K562 (cell line): ENCODE results near the gene TMEM63A. TPM values are rescaled to one million over a fixed set of nuclear protein-coding genes. Genes with fewer than 3 reads are reported as not detected.

Source experiments
- ATAC-seq: fragments of 200-7000 bp; cut with Tn5 transposase; 3 replicates; pipeline ENCODE4 v1.9.1; 2020; ENCODE audit warnings: moderate library complexity
- BruUV-seq: library from RNA; stranded (reverse); fragments of 400-500 nt; replicated peaks from 2 replicates; lab custom pipeline; 2021; lab: Mats Ljungman, UMichigan
- CTCF ChIA-PET: fragments of 300-600 bp; formaldehyde crosslinking; extraction: SDS; loops from one replicate; lab custom pipeline; 2021; ENCODE audit warnings: low intra/inter-chr PET ratio; lab: Yijun Ruan, JAX
- POLR2A ChIA-PET: fragments of 300-600, 350-650 bp; sonication (Branson Sonifier 250); formaldehyde crosslinking; extraction: SDS; loops from one replicate; lab custom pipeline; 2021; ENCODE audit warnings: antibody characterized with exemption, inconsistent platforms; lab: Yijun Ruan, JAX
- DNase-seq, 4 experiments: peaks; one replicate each; pipeline versions ENCODE4 v3.0.0 to v3.0.0-alpha.2; 2011 to 2018; ENCODE audit warnings: low spot score in 3 of 4, mixed read lengths in 3 of 4; ENCODE audit errors: extremely low read depth in 1 of 4
- FAIRE-seq: peaks from 2 replicates; lab custom pipeline; 2011; peaks lifted over from hg19 to GRCh38; lab: Jason Lieb, UNC
- H2AFZ ChIP-seq: 2 replicates; pipeline ENCODE4 v1.6.0; 2011; ENCODE audit warnings: low read depth, low read length, control low read depth, inconsistent platforms
- H3K27ac ChIP-seq: fragments of 200-600 bp; 3 replicates; pipeline ENCODE4 v1.8.0; 2011; ENCODE audit warnings: low read depth, mild to moderate bottlenecking, control low read depth, inconsistent platforms, low read length, moderate library complexity, mixed read lengths; ENCODE audit errors: extremely low read depth
- H3K27me3 ChIP-seq, 2 experiments: fragments of 300-600 bp in 1 of 2; 2 replicates in 1 of 2; 3 replicates in 1 of 2; pipeline versions ENCODE4 v1.6.0 to v1.8.0; 2011; ENCODE audit warnings: inconsistent platforms in 2 of 2, low read length in 2 of 2, mild to moderate bottlenecking in 1 of 2, mixed read lengths in 1 of 2, moderate library complexity in 1 of 2; ENCODE audit not compliant: control insufficient read depth in 2 of 2, insufficient read depth in 2 of 2
- H3K36me3 ChIP-seq: fragments of 300-600 bp; 3 replicates; pipeline ENCODE4 v1.8.0; 2011; ENCODE audit warnings: mild to moderate bottlenecking, low read length, inconsistent platforms; ENCODE audit not compliant: control insufficient read depth, insufficient read depth
- H3K4me1 ChIP-seq, 2 experiments: fragments of 200-600 bp in 1 of 2; replicated peaks in 1 of 2; 2 replicates in 1 of 2; 3 replicates in 1 of 2; pipeline versions ENCODE4 v1.5.1 to v1.8.0; 2011; ENCODE audit warnings: inconsistent platforms in 2 of 2, low read length in 2 of 2, mild to moderate bottlenecking in 1 of 2, mixed read lengths in 1 of 2, moderate library complexity in 1 of 2; ENCODE audit not compliant: control insufficient read depth in 2 of 2, insufficient read depth in 2 of 2
- H3K4me2 ChIP-seq: 2 replicates; pipeline ENCODE4 v1.6.1; 2011; ENCODE audit warnings: low read length, control low read depth, inconsistent platforms, mixed read lengths; ENCODE audit not compliant: insufficient read depth
- H3K4me3 ChIP-seq: fragments of 200-600 bp; sonication (generic), shearing (Covaris generic); 2 replicates; pipeline ENCODE4 v1.5.1; 2016; ENCODE audit warnings: control low read depth, inconsistent platforms
- H3K79me2 ChIP-seq: fragments of 200-600 bp; 3 replicates; pipeline ENCODE4 v1.8.0; 2011; ENCODE audit warnings: low read length, inconsistent platforms; ENCODE audit not compliant: control insufficient read depth, insufficient read depth
- H3K9ac ChIP-seq, 2 experiments: 2 replicates each; pipeline versions ENCODE4 v1.6.0 to v1.6.1; 2011; ENCODE audit warnings: low read depth in 2 of 2, low read length in 2 of 2, control low read depth in 1 of 2, inconsistent platforms in 1 of 2, mild to moderate bottlenecking in 1 of 2, mixed read lengths in 1 of 2; ENCODE audit not compliant: insufficient read depth in 1 of 2
- H3K9me1 ChIP-seq: one replicate; pipeline ENCODE4 v1.6.0; 2011; ENCODE audit warnings: inconsistent platforms, mild to moderate bottlenecking, low read length, moderate library complexity; ENCODE audit not compliant: control insufficient read depth, insufficient read depth
- H3K9me3 ChIP-seq: replicated peaks from 2 replicates; pipeline ENCODE4 v1.5.1; 2011; ENCODE audit warnings: low read depth, low read length, inconsistent platforms; ENCODE audit not compliant: control insufficient read depth, insufficient read depth
- H4K20me1 ChIP-seq: replicated peaks from 2 replicates; pipeline ENCODE4 v1.6.1; 2011; ENCODE audit warnings: low read length, inconsistent platforms, mixed read lengths; ENCODE audit not compliant: control insufficient read depth, insufficient read depth
- BCOR ChIP-seq: fragments of 450-650 bp; IDR thresholded peaks from 2 replicates; pipeline ENCODE4 v1.6.1; 2016
- C11orf30 ChIP-seq: fragments of 450-650 bp; IDR thresholded peaks from 2 replicates; pipeline ENCODE4 v1.6.1; 2016; ENCODE audit warnings: low read depth, mild to moderate bottlenecking
- CBFA2T2 ChIP-seq: fragments of 450-650 bp; conservative IDR thresholded peaks from 2 replicates; pipeline ENCODE4 v1.6.1; 2017; ENCODE audit warnings: mild to moderate bottlenecking
- CBFA2T3 ChIP-seq: fragments of 450-650 bp; IDR thresholded peaks from 2 replicates; pipeline ENCODE4 v1.6.1; 2017
- CREB3L1 ChIP-seq: fragments of 450-650 bp; IDR thresholded peaks from 2 replicates; pipeline ENCODE4 v1.6.1; 2014; ENCODE audit warnings: low read depth, mild to moderate bottlenecking, moderate library complexity, borderline replicate concordance
- KDM1A ChIP-seq, 2 experiments: fragments of 450-650 bp; IDR thresholded peaks; 2 replicates each; pipeline ENCODE4 v1.6.1; 2016; ENCODE audit warnings: mild to moderate bottlenecking in 2 of 2
- MAFK ChIP-seq: IDR thresholded peaks from 2 replicates; pipeline ENCODE4 v1.6.1; 2011; ENCODE audit warnings: low read length, improper control_type of control experiment
- NCOR1 ChIP-seq: fragments of 450-650 bp; IDR thresholded peaks from 2 replicates; pipeline ENCODE4 v1.6.1; 2016; ENCODE audit warnings: mild to moderate bottlenecking, moderate library complexity
- PPARD ChIP-seq: fragments of 250-450 bp; sonication (Bioruptor Pico); IDR thresholded peaks from 2 replicates; pipeline ENCODE4 v1.8.0; 2022; ENCODE audit warnings: inconsistent platforms, mild to moderate bottlenecking, moderate library complexity
- TAL1 ChIP-seq: fragments of 450-650 bp; IDR thresholded peaks from 2 replicates; pipeline ENCODE4 v1.6.1; 2016; ENCODE audit warnings: mild to moderate bottlenecking
- TCF3 ChIP-seq: sonication (generic); formaldehyde crosslinking; IDR thresholded peaks from 2 replicates; pipeline ENCODE4 v1.4.0; 2020; ENCODE audit warnings: mild to moderate bottlenecking, missing genetic modification reagents
- TEAD4 ChIP-seq, 2 experiments: sonication (generic) in 1 of 2; formaldehyde crosslinking in 1 of 2; IDR thresholded peaks; 2 replicates each; pipeline versions ENCODE4 v1.6.1 to v1.8.0; 2012 to 2022; ENCODE audit warnings: borderline replicate concordance in 1 of 2, inconsistent platforms in 1 of 2, low read length in 1 of 2, mild to moderate bottlenecking in 1 of 2, missing genetic modification reagents in 1 of 2
- THRB ChIP-seq: fragments of 450-650 bp; formaldehyde crosslinking; conservative IDR thresholded peaks from 2 replicates; pipeline ENCODE4 v1.4.0; 2022; ENCODE audit warnings: mild to moderate bottlenecking, missing genetic modification characterization
- ZFP36 ChIP-seq: fragments of 150-350 bp; IDR thresholded peaks from 2 replicates; pipeline ENCODE4 v1.6.1; 2018; ENCODE audit warnings: low read length, low read depth; ENCODE audit not compliant: partially characterized antibody
- ZNF232 ChIP-seq: sonication (generic); formaldehyde crosslinking; IDR thresholded peaks from 2 replicates; pipeline ENCODE4 v1.8.0; 2022; ENCODE audit warnings: mild to moderate bottlenecking, missing genetic modification reagents
- ZNF274 ChIP-seq: IDR thresholded peaks from 2 replicates; pipeline ENCODE4 v1.6.1; 2011; ENCODE audit warnings: low read depth, mild to moderate bottlenecking, low read length, moderate library complexity, borderline replicate concordance
- ZNF316 ChIP-seq: fragments of 450-650 bp; IDR thresholded peaks from 2 replicates; pipeline ENCODE4 v1.6.1; 2016
- WGBS: fragments of 100-300 bp; shearing (Covaris generic); methylation state at CpG from one replicate; pipeline ENCODE4 v1.1.6; 2016; ENCODE audit warnings: low coverage, mixed read lengths; ENCODE audit not compliant: insufficient coverage; ENCODE audit errors: missing lambda C conversion rate; 5-methylcytosine and 5-hydroxymethylcytosine counted together
- in situ Hi-C: fragments of 300-500 bp; cut with MboI; formaldehyde crosslinking; loops from 4 replicates; pipeline ENCODE4 v1.15.0; 2018; ENCODE audit warnings: inconsistent platforms, mixed read lengths
- intact Hi-C: fragments of 100-400 bp; cut with micrococcal nuclease; formaldehyde crosslinking; loops from 2 replicates; pipeline ENCODE4 v1.14.2; 2022
- polyA plus RNA-seq, 8 experiments: library from polyadenylated mRNA; depleted of rRNA in 4 of 8; stranded (reverse) in 5 of 8; unstranded in 3 of 8; fragments of >200 nt; fragmentation: Nextera tagmentation in 2 of 8; fragmentation: Illumina TruSeq in 1 of 8; extraction: Ambion mirVana in 2 of 8; extraction: Trizol in 1 of 8; gene quantifications; 2 replicates each; pipeline versions ENCODE4 v1.2.1 to v1.2.3, GENCODE V29; 2011 to 2014; ENCODE audit warnings: inconsistent platforms in 1 of 8, missing spikeins in 1 of 8
- total RNA-seq, 7 experiments: library from RNA; depleted of rRNA in 6 of 7; stranded (reverse); fragments of >200 nt in 6 of 7; fragmentation: Illumina TruSeq in 2 of 7; extraction: Trizol in 2 of 7; gene quantifications; 2 replicates each; pipeline versions ENCODE4 v1.2.1 to v1.2.3, GENCODE V29; 2011 to 2021; ENCODE audit warnings: low replicate concordance in 1 of 7

The TMEM63A gene
- total and polyA plus RNA-seq, 9 of the 15 experiments (the other 6 are each of a cell fraction or from before 2014, with no cell fraction given): 2.0 to 54.6 (median 17.5) TPM

DNA sequence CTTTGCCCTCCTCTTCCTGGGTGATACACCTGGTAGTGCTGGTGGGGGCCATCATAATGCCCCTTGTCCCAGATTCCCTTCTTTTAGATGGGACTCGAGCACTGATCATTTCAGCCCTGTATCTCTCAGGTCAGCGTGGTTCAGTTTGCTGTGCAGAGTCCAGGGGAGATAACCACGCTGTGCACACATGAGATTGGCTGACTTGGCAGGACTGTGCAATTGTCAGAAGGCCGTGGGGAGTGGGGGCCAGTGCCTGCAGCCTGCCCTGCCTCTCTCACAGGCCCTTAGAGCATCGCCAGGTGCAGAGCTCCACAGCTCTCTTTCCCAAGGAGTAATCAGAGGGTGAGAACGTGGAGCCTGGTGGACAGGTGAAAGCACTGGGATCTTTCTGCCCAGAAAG lies 57.1 kb downstream of the TMEM63A start:
- Histone ChIP-seq H3K4me1 (peaks cover 24 to 40% of the 10 kb centered on the region in 2 experiments; a peak in 4 of 5 replicates), H3K4me2 (no peak overlapping the region; the same call in 1 of the 2 replicates), H3K9me1 (peaks cover 5% of the 10 kb centered on the region), H3K9ac (peak overlapping the region in 1 of 2 experiments; percentile 86; a peak in 2 of 4 replicates), H2AFZ (no peak overlapping the region), H3K9me3 (no peaks in the 10 kb centered on the region)
- BruUV-seq: no TSS peak
- ChIA-PET POLR2A (interaction anchor here (0.5 to 2.2 kb wide), 4 partner anchors 11 to 47 kb away, joined by 3 to 8 read pairs (median 7); partner anchors contain the start of gene SRP9), CTCF (no interaction called here)
- intact Hi-C loops: no loop called here
- TF ChIP-seq CBFA2T3 (peak; percentile 80), ZNF274 (no peak), MAFK (0 out of 2 replicates have a peak, but pooled peaks have one; percentile 3), ZFP36 (peak; percentile 72), KDM1A (IDR thresholded peaks at IDR 0.05) (peak in 1 of 2 experiments; percentile 12; a peak in 1 of 4 replicates), BCOR (0 out of 2 replicates have a peak, but pooled peaks have one; percentile 16), PPARD (CRISPR knock-in tag) (no peak), CREB3L1 (no peak), TAL1 (peak; percentile 39; the same call in 1 of the 2 replicates), C11orf30 (0 out of 2 replicates have a peak, but pooled peaks have one; percentile 34), ZNF232 (CRISPR knock-in tag) (no peak), THRB (CRISPR knock-in tag) (no peak), NCOR1 (peak; percentile 34; the same call in 1 of the 2 replicates), CBFA2T2 (peak; percentile 73), TCF3 (peak; percentile 34; the same call in 1 of the 2 replicates), ZNF316 (peak; percentile 65), TEAD4 (IDR thresholded peaks at IDR 0.05; ENCODE audit: low read length) (peak; percentile 31; the same call in 1 of the 2 replicates), TEAD4 (CRISPR knock-in tag; IDR thresholded peaks at IDR 0.05; ENCODE audit: borderline replicate concordance) (no peak)
- TF ChIP-seq, all 486 proteins: peak for 12
- ATAC-seq (peak; percentile 83), FAIRE-seq (peak; percentile 86), DNase-seq (peak in 3 of 4 experiments; percentile 28 to 63 (median 54))
- Histone ChIP-seq H3K27me3 (no peaks in the 10 kb centered on the region), H4K20me1 (no peaks in the 10 kb centered on the region; the same call in none of the 2 replicates), H3K4me3 (no peak overlapping the region), H3K27ac (no peak overlapping the region), H3K79me2 (no peaks in the 10 kb centered on the region), H3K36me3 (no peaks in the 10 kb centered on the region)
- in situ Hi-C loops: no loop called here
- WGBS: 8% methylated on average over 6 of the region's 6 CpGs
